ENCODE results near the gene SECTM1.

Gene SECTM1

DNA sequence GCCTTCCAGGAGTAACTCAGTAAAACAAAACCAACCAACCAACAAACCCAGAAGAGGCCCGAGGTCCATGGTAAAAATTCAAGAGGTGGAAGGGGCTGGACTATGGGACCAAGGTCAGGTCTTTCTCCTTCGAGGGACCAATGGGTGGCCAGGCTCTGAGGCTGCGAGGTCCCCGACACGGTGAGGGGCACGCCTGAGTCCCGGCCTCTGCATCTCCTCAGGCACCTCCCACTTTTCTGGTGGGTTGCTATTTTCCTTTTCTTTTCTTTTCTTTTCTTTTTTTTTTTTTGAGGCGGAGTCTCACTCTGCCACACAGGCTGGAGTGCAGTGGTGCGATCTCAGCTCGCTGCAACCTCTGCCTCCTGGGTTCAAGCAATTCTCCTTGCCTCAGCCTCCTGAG, 34.1 kb downstream of the SECTM1 start:
- no peak for DNase-seq (ENCODE audit: low read depth)

DNA sequence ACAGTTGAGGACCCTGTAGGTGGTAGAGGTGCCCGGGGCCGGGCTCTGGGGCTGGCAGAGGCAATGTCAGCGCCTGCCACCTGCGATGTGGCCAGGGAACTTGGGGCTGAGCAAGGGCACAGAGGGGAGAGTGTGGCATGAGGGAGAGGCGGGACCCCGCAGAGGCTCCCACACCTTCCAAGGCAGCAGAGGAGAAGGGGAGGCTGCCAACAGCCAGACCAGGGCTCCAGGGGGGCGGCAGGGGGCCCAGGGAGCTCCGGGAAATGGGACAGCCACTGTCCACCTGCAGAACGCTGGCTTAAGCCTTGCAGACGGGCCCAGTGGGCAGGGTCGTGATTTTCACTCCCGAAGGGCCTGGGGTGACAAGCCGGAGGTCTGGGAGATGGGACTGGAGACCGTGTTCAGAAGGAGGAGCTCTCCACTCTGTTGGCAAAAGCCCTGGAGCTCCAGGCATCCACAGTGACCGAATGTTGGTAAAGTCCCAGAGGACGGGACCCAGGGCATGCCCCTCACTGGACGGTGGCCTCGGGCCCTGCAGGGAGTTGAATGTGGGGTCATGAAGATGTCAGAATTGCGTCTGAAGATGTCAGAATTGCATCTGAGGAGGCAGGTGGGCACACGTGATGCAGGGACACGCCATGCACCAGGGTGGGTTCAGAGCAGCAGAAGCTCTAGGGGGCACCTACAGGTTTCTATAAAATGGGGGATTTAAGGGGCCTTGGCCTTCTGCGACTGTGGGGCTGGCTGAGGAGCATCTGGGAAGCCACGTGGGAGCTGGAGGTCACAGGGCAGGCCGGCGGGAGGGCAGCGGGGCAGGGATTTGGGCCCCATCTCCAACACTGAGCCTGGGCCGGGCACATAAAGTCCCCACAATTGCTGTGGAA, 34.8 kb downstream of the SECTM1 start:
- no peak for DNase-seq (ENCODE audit: low read depth)

DNA sequence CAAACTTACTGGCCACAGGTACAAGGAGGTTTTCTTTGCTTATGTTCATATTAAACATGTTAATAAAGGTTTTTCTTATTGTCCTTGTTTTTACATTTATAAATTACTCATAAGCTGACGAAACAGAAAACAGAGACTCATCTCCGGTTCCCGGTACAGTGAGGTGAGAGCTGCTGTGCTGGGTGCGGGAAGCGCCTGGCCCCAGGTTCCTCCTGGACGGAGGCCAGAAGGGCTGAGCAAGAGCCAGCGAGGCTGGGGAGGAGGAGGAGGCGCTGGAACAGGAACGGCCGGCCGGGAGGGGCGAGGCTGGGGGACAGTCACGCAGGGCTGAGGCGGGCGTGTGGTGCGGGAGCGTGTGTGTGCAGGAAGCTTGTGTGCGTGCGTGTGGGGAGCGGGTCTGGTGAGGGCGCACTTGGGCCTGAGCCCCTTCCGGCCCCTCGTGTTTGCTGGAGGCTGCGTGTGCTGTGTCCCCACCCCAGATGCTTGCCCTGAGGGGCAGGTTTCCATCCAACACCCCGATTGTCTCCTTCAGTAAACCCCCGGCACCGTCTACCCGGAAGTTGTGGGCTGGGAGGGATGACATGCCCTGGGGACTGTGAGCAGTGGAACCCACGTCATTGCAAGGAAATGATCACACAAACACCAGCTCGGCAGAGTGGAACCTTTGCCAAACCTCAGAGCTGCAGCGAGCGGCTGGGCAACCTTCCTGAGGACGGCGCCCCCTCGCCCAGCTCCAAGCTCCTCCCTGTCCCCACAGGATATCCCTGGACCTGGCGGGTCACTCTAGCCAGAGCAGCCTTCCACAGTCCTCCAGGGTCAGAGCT, 35.6 kb downstream of the SECTM1 start:
- DNase-seq (ENCODE audit: low read depth), result peak; percentile 88

DNA sequence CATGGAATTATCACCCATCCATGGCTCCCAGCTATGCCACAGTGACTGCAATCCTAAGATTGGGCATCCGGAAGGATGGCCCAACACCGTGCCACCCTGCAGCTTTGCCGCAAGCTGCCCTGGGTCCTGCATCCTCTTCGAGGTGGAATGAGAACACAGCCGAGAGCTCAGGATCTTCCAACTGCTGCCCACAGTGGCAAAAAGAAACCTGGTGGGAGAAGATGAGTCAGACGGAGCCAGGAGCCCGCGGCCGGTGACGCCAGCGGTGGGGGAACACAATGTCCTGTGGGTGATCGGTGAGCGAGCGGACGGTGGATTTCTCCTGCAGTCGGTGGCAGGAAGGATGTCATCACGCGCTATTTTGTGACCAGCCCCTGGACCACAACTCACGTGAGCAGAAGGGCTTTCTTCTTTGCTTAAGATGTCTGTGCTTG, 36.3 kb downstream of the SECTM1 start:
- DNase-seq (ENCODE audit: low read depth), result peak; percentile 82

DNA sequence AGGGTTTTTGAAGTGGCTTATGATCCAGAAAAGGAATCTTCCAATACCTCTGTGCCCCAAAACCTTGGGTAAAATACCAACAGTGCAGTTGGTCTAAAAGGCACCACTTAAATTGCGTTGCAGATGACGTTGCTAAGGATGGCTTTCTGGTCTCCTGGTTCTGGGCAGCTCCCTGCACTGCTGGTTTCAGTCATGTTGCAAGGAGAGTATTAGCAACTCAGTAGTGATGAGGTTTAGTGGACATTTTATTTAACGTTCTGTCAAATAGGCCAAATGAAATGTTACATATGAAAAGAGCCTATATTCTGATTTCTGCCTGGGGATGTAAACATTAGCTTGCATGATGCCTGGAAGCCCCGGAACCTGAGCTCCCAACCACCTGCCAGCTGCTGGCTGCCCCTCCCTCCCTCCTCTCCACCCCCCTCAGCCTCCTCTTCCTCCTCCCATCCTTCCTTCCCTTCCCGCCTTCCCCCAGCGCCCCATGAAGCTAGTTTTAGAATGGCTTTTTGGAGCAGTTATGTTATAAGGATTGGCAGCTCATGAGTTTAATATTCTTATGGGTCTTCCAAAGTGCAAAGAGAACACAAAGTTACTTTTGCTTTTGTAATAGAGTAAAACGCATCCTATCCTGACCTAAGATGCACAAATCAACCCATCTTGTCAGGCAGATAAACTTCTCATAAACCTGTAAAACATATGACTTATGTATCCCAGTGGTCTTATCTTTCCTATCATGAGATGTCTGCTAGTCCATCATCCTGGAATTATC, 36.9 kb downstream of the SECTM1 start:
- DNase-seq (ENCODE audit: low read depth), result no peak

DNA sequence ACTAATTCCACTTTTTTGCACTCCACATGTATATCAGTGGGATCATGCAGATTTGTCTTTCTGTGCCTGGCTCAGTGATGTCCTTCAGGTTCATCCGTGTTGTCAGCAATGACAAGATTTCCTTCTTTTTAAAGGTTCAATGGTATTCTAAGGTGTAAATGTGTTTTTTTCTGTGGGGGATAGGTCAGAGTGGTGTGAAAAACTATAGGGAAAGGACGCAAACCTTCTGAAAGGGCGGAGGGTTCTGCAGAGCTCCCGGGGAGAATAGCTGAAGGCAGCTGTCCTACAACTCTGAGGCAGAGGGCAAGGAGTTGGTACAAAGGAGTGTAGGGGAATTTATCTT, 38.1 kb downstream of the SECTM1 start:
- DNase-seq (ENCODE audit: low read depth), result no peak

DNA sequence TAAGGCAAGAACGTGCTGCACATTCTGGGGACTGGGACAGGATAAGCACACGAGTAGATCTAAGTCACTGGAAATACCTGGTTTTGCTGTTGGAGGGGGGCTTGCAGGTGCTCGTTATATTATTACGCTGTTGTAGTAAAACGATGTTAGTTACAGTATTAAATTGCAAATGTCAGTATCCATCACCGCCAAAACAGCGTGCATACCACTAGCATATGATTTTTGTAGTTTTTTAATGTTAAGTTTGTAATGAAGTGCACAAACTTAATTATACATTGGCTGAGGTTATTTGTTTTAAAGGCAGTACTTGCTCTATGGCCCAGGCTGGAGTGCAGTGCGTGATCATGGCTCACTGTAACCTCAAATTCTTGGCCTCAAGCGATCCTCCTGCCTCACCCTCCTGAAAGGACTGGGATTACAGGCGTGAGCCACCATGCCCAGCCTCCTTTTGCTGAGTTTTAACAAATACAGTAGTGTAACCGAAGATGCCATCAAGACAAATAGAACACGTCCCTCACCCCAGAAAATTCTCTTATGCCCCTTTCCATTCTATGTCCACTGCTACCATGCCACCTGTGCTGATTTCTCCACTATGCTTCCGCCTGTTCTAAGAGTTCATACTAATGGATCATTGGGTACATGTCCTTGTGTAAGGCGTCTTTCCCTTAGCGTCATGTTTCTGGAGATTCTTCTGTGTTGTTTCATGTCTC, 39.3 kb downstream of the SECTM1 start:
- no peak for DNase-seq (ENCODE audit: low read depth)

DNA sequence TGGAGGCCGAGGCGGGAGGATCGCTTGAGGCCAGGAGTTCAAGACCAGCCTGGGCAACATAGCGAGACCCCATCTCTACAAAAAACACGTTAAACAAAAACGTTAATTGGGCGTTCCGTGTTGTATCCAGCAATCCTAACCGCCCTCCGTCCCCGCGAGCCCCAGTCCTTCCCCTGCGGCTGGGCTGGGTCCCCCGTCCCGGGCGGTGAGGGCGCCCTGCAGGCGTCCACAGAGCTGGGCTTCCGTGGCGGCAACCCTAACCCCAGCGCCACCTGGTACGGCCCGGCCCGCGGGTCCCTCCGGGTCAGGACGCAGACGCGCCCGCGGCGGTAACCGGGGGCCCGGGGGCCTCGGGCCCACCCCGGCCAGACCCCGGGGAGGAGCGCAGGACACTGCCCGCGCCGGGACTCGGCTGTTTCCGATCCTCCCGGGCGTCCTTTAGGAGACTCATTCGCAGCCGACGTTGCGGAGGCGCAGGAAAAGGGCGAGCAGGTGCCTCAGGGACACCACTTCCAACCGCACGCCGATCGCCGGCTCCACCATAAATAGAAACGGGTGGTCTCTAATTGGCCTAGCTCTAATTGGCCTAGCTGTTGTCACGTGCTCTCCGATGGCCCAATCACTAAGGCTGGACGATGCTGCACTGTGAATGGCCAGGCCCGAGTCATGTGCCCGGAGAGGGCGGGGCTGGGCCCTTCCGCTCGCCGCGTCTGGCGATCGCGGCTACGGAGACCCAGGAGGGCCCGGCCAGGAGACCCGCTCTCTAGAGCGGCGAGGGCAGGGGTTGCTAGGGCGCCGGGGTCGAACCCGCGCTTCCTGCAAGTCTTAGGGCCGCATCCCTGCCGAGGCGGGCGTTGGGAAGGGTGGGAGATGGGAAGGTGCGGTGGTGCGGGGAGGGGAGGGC, 41.1 kb downstream of the SECTM1 start:
- peak; percentile 90 for DNase-seq (ENCODE audit: low read depth)

DNA sequence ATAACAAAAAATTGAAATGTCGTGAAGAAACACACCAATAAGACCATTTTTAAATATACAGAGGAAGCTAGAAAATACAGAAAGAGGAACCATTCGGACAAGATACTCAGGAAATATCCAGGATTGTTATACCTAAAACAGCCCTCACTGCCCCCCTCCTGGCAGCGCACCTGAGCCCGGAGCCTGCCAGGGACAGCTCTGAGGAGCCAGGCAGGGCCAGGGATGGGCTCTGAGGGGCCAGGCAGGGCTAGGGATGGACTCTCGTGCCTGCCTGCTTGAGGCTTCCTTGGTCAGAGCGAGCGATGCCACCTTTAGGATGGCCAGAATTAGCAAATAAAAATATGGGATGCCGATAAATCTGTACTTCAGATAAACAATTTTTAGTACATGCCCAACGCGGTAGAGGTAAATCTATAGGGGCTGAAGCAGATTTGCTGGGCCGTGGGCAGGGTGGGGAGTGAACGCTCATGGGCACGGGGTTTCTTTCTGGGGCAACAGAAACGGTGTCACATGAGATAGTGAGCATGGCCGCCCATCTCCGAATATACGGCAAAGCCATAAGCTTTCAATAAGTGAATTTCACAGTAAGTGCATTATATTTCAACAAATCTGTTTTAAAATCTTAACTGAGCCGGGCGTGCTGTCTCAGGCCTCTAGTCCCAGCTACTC, 41.9 kb downstream of the SECTM1 start:
- no peak for DNase-seq (ENCODE audit: low read depth)

DNA sequence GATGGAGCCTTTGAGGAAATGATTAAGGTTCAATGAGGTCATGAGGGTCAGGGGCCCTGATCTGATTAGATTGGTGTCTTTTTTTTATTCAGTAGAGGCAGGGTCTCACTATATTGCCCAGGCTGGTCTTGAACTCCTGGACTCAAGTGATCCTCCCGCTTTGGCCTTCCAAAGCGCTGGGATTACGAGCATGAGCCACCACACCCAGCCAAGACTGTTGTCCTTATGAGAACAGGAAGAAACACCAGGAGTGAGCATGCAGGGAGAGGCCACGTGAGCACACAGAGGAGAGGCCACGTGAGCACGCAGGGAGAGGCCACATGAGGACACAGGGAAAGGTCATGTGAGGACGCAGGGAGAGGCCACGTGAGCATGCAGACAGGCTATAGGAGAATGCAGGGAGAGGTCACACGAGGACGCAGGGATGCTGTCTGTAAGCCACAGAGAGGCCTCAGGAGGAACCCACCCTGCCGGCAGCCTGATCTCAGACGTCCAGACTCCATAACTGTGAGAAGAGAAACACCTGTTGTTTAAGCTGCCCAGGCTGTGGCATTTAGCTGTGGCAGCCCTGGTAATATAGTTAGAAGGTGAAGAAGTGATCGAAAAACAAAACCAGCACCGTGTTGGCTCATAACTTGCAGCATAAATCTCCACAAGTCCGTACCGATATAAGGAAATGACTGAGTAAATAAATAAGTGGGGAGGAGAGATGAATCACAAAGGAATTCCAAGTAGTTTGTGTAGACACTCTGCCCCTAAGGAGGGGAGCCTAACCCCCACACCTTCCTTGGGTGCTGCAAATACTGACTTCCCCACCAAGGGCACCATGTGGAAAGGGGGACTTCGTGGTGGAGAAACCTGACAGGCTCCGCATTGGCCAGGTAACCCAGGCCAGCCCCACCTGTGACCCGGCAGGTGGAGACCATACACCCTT, 45.4 kb downstream of the SECTM1 start:
- DNase-seq (ENCODE audit: low read depth), result no peak

DNA sequence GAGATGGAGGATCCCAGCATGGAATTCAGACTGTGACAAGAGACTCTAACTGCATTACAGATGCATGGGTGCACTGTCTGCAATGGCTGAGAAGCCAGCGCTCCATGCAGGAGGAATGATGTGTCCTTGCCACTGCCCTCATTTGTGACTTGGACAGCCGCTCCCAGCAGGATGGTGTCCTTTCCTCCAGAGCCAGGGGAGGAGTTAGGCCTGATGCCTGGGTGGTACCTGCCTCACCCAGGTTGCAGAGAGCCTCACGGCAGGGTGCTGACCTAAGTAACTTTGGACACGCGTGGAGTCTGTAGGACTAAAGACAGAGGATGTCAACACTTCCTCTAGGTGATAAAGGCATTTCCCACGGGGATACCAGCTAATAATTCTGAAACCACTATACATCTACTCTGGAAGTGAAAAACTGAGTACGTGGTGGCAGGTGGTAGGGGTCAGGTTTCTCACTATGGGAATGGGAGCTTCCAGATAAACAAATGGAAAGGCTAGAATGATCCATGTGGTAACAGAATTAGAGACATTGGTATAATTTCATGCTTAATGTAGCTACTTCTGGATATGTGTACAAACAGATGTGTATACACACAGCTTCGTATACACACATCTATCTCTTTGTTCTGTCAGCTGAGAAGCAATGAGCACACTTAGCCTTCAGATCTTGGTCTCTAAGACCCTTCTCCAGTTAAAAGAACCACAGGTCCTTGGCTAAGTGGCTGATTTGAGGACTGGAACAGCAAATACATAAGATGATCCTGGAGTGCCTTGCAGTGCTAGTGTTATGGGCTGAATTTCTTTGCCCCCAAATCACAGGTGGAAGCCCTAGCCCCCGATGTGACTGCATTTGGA, 46.3 kb downstream of the SECTM1 start:
- DNase-seq (ENCODE audit: low read depth), result no peak

DNA sequence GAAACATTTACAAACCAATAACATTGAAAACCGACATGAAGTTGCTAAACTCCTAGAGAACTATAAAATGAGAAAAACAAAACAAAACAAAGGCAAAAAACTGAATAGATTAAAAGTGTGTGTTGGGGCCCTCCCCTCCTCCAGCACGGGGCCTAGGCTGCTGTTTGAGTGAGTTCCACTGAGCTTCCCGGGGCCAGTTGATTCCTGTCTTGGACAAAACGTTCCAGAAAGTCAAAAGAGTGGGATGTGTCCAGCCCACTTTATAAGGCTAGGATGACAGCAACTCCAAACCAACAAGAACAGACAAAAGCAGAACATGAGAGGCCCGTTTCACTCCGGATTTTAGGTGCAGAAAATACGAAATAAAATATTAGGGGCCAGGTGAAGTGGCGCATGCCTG, 48.4 kb downstream of the SECTM1 start:
- no peak for DNase-seq (ENCODE audit: low read depth)

DNA sequence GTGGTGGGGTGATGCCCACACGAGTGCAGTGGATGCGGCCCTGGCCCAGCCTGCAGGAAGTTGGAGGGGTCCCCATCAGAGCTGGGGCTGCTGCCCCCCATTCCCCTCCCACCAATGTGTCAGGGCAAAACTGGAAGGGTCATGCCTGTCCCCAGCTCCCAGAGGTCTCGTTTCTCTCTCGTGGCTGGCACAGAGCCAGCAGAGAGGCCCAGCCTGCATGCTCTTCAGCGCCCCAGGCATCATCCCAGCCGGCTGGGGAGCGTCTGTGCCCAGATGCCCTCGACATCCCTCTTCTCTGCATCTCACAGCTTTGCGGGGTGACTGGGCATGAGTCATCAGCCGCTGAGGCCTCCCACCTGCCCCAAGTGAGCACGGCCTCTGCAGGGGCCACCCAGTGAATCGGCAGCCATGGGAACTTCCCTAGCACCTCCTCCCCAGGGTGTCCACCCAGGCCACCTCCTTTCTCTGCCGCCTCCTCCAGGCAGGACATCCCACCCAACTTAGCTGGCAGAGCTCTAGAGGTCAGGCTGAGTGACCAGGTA, 50.3 kb downstream of the SECTM1 start:
- DNase-seq (ENCODE audit: low read depth), result peak; percentile 51

DNA sequence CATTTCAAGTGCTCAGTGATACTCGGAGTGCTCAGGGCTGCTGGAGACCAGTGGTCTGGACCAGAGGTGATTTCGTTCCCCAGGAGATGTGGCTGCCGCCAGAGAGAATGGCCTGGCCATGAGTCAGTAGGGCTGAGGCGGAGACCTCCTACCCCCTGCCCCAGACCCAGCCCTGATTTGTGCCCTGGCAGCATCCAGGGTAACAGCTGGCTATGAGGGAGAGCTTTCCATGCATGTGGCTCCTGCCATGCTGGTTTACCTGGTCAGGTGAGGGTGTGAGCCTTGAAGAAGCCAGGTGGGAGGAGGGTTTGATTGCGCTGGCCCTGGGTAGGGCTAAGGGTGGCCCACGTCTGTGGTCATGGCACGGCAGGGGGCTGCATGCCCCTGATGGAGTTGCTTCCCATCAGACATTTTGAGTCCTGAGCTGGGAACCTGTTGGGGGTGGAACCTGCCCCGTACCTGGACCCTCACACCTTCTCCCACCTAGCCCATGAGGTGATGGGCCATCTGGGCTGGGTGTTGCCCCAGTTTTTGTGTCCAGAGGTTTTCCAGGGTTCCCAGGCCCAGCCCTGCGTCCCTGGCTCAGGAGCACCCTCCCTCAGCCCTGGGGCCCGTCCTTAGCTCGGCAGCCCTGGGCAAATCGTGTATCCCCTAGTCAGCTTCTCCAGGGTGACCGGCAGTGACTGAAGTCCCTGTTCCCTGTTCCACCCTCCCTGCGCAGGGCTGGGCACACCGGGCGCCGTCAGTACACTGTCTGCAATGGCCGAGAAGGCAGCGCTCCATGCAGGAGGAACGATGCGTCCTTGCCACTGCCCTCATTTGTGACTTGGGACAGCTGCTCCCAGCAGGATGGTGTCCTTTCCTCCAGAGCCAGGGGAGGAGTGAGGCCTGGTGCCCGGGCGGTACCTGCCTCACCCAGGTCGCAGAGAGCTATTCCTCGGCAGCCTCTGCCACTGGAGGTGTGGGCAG, 51.0 kb downstream of the SECTM1 start:
- no peak for DNase-seq (ENCODE audit: low read depth)

DNA sequence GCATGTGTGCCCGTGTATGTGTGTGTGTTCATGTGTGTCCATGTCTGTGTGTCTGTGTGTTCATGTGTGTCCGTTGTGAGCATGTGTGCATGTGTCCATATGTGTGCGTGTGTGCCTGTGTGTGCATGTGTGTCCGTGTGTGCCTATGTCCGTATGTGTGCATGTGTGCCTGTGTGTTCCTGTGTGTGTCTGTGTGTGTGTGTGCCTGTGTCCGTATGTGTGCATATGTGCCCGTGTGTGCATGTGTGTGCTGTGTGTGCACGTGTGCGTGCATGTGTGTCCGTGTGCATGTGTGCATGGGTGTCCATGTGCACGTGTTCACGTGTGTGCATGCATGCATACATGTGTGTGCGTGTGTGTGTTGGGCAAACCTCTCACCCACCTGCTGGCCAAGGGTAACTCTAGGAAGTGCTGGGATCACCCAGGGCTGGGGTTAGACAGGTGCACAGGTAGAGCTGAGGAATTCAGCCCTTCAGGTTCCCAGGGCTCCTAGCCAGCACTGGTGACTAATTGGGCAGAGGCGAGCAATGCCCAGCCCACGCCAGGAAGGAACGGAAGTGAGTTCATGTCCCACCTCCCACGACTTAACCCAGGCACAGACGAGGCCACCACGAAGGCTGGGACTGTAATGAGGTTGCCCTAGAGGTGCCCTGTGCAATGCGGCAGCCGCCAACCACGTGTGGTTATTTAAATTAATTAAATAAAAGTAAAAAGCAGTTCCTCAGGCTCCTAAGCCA, 51.9 kb downstream of the SECTM1 start:
- no peak for DNase-seq (ENCODE audit: low read depth)

DNA sequence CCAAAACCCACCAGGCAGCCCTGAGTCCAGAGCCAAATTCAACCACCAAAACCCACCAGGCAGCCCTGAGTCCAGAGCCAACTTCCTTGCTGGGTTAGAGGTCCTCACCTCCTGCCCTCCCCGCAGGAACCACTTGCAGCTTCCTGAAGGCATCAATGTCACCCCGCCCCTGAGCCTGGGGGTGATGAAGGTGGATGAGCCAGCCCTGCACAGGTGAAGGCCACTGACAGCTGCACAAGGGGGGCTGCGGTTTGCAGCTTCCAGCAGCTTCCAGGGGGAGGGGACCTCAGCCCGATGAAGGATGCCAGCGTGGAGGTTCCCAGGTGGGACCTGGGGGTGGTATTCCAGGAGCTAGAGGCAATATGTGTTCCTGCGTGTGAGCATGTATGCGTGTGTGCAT, 52.5 kb downstream of the SECTM1 start:
- no peak for DNase-seq (ENCODE audit: low read depth)
